Bronchial epithelial cell (primary cell): ENCODE measurements around the gene LYPLAL1. TPM values are rescaled to one million over a fixed set of nuclear protein-coding genes. Genes with fewer than 3 reads are reported as not detected.

Experiments
- DNase-seq: peaks from one replicate; pipeline ENCODE4 v3.0.0-alpha.2; 2010; ENCODE audit warnings: low read depth
- FAIRE-seq: peaks from 2 replicates; lab custom pipeline; 2011; peaks lifted over from hg19 to GRCh38; lab: Jason Lieb, UNC
- H3K27me3 ChIP-seq: 2 replicates; pipeline ENCODE4 v1.5.1; 2011; ENCODE audit warnings: low read length; ENCODE audit not compliant: control insufficient read depth, insufficient read depth
- H3K36me3 ChIP-seq: 2 replicates; pipeline ENCODE4 v1.5.1; 2011; ENCODE audit warnings: low read length; ENCODE audit not compliant: control insufficient read depth, insufficient read depth
- H3K4me3 ChIP-seq: 2 replicates; pipeline ENCODE4 v1.5.1; 2011; ENCODE audit warnings: mild to moderate bottlenecking, low read depth, low read length, control low read depth
- total RNA-seq: library from RNA; depleted of rRNA; stranded (reverse); fragments of >200 nt; gene quantifications from 2 replicates; pipeline ENCODE4 v1.2.1, GENCODE V29; 2014
- TF ChIP-seq, protein P1 (sequence below): IDR thresholded peaks from 2 replicates; pipeline ENCODE4 v1.5.1; 2011; ENCODE audit warnings: mild to moderate bottlenecking, moderate library complexity, low read length, control low read depth, inconsistent platforms; ENCODE audit not compliant: insufficient read depth, severe bottlenecking

The LYPLAL1 gene
- total RNA-seq, 1 donor from 2014 or later, result 12.1 TPM

DNA sequence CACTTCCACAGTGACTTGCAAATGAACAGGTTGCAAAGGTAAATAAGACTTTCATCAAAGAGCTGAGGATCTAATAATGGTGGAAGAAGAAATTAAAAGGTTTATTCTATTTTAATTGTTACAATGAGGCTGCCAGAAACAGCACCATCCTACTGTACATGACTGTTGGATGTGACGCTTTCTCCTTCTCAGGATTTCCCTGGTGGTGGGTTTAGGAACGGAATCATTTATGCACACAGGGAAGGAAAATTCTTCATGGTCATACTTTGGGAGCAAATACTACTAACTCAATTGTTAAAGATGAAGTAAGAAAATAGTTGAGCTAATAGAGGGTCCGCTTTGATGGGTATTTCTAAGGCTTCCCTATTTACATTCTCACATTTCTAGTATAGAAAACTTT, 22.2 kb upstream of the LYPLAL1 start:
- TF ChIP-seq, protein P1, sequence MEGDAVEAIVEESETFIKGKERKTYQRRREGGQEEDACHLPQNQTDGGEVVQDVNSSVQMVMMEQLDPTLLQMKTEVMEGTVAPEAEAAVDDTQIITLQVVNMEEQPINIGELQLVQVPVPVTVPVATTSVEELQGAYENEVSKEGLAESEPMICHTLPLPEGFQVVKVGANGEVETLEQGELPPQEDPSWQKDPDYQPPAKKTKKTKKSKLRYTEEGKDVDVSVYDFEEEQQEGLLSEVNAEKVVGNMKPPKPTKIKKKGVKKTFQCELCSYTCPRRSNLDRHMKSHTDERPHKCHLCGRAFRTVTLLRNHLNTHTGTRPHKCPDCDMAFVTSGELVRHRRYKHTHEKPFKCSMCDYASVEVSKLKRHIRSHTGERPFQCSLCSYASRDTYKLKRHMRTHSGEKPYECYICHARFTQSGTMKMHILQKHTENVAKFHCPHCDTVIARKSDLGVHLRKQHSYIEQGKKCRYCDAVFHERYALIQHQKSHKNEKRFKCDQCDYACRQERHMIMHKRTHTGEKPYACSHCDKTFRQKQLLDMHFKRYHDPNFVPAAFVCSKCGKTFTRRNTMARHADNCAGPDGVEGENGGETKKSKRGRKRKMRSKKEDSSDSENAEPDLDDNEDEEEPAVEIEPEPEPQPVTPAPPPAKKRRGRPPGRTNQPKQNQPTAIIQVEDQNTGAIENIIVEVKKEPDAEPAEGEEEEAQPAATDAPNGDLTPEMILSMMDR, result no peak
- Histone ChIP-seq H3K36me3 (no peaks in the 10 kb centered on the region), H3K27me3 (no peaks in the 10 kb centered on the region), H3K4me3 (no peak overlapping the region)
- DNase-seq, result no peak
- FAIRE-seq, result no peak

DNA sequence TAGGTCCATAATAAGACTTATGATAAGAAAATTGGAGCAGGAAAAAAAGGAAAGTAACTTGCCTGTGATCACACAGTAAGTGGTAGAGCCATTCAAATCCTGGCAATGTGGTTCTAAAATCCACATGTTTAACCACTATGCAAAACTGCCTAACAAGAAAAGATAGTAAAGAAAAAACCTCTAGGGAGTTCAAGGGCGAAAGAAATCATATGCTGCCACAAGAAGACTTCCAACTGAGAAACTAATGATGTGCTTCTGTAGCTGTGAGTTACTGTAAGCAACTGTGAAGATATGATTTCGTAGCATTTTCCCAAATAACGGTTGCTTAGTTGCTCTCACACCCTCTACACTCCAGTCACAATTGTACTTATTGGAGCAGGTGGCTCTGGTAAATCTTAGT, 20.9 kb upstream of the LYPLAL1 start:
- Histone ChIP-seq H3K36me3 (no peaks in the 10 kb centered on the region), H3K4me3 (no peak overlapping the region), H3K27me3 (no peaks in the 10 kb centered on the region)
- FAIRE-seq (no peak), DNase-seq (no peak)
- TF ChIP-seq, protein P1, result no peak

DNA sequence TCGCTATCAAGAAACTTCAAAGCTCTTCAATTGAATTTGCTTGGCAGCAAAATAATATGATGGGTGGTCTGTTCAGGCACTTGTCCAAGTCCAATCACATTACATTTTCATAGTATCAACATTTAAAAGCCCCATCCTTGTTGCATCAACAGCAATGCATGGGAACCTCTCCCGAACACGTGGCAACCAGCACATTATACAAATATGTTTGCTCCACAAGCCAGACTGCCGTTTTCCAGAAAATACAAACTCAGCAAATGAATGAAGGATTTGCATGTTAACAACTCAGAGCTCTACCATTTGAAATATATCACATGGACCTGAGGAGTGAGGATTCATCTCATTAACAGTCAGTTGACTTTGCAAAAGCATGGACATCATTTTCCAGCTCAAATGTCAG, 20.0 kb upstream of the LYPLAL1 start:
- Histone ChIP-seq H3K27me3 (no peaks in the 10 kb centered on the region), H3K4me3 (no peak overlapping the region), H3K36me3 (no peaks in the 10 kb centered on the region)
- TF ChIP-seq, protein P1, result no peak
- FAIRE-seq (no peak), DNase-seq (no peak)

DNA sequence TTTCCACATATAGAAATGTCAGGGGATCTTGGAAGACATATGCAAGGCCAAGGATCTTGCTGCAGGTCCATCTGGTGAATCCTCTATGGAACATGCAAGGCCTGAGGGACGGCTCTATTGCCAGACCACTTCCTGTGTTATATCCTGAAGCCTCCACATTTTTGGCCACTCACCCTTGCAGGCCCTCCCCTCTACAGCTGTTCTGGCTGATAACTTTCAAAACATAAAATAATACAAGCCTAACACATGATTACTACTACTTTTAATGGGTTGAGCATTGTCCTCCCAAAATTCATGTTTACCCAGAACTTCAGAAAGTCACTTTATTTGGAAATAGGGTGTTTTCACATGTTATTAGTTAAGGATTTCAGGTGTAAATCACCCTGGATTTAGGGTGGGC, 18.5 kb upstream of the LYPLAL1 start:
- TF ChIP-seq, protein P1, result no peak
- no peak for DNase-seq
- no peak for FAIRE-seq

DNA sequence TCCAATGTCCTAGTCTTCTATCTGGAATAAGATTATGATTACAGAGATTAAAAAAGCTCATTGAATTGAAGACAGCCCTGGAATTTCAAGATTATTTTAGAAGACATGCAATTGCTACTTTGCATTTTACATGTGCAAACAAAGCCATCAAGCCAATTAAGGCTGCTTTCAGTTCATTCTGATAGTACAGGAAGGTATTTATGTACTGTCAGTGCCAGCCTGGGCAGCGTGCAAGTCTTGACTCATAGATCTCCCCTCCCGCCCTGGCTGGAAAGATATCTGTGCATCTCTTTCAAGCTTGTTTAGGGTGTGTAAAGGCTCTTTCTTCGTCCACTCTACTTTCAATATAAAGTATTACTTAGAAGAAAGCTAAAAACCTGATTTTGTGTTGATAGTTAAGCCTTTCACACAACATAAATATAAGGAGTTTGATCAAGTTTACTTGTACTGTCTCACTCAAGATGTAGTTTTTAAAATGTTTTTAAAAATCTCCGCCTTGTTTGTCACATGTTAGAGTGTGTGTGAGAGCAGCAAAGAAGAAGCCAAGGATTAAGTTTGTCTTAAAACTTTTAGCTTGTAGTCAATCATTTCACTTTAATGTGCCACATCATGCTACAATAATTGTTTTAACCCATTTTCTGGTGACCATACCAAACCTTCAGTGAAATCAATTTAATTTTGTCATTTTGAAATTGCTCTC, 13.6 kb upstream of the LYPLAL1 start:
- FAIRE-seq, result no peak
- Histone ChIP-seq H3K27me3 (no peaks in the 10 kb centered on the region), H3K4me3 (no peak overlapping the region), H3K36me3 (no peaks in the 10 kb centered on the region)
- TF ChIP-seq, protein P1, result no peak
- DNase-seq, result peak; percentile 53

More for the DNA sequence above, 18.5 kb upstream of the LYPLAL1 start:
- no peaks in the 10 kb centered on the region for H3K27me3 ChIP-seq
- no peaks in the 10 kb centered on the region for H3K36me3 ChIP-seq
- H3K4me3 ChIP-seq, result no peak overlapping the region

DNA sequence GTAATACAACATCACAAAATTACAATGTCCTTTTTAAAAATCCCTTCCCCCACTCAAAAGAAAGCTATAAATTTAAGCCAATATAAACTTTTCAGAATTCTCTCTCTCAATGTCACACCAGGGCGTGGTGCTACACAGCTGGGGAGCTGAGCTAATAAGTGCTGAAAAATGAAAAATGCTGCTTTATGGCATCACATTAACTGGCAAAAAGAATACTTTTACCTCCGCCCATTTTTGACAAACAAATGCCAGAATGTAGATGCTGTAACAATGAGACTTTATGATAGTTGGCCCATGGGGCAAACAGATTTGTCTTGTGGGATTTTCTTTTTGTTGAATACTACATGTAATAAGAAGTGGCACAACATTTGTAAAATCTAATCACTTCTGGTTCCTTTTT, 12.7 kb upstream of the LYPLAL1 start:
- DNase-seq, result no peak
- Histone ChIP-seq H3K36me3 (no peaks in the 10 kb centered on the region), H3K4me3 (no peak overlapping the region), H3K27me3 (no peaks in the 10 kb centered on the region)
- FAIRE-seq, result no peak
- TF ChIP-seq, protein P1, result no peak
